ENCODE results near the gene KCND2. TPM values are rescaled to one million over a fixed set of nuclear protein-coding genes. Genes with fewer than 3 reads are reported as not detected.
"Not testable (repeated sequence)": the region's sequence is repeated elsewhere in the genome, so short reads cannot be mapped to it uniquely, and the experiment has no call there.

KCND2 gene
- 1.2 TPM for polyA plus RNA-seq (ENCODE audit: insufficient read length)

GRCh38 chr7:120272701-120273475, at the start of gene KCND2:
KCND2 (plus strand) TSS chr7:120273175.
- no peak for DNase-seq (ENCODE audit: low read depth)

DNA sequence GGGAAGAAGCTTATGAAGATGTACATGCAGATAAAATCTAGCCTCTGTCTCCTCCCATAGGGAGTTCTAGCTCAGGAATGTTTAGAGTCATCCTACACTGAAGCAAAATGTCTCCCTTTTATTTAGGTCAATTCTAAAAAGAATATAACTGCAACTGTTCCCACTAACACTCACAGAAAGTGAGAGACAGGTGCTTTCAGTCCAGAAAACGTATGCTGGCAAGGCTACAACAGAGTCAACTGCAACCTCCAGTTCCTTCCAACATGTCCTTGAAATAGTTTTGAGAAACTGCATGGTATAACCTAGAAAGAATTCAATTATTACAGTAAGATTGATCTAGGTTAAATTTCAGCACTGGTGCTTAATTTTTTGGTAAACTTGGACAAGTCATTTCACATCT, 46.8 kb upstream of the KCND2 start:
- no peak for DNase-seq (ENCODE audit: low read depth)

- no peak for DNase-seq (ENCODE audit: low read depth)
These were observed 45.7 kb upstream of the KCND2 start for GRCh38 chr7:120227255-120227654.

DNA sequence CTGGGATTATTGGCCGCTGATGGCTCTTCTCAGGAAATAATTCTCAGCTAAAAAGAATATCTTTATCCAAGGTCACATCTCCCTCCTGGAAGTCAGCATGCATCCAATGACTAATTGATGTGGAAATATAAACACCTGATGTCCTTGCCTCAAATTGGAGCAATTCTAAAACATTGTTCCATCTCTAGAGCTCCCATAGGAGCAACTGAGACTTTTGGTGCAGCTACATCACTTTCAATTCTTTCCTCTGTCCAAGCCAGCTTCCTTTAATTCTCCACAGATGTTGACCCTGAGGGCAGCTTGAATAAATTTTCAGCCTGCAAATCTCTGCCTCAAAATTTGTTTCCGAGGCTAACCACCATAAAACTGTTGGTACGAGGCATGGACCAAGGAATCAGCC, 43.9 kb upstream of the KCND2 start:
- DNase-seq (ENCODE audit: low read depth): peak; percentile 24

GRCh38 chr7:120233338-120233737, 39.6 kb upstream of the KCND2 start:
- no peak for DNase-seq (ENCODE audit: low read depth)

GRCh38 chr7:120240350-120240749, 32.6 kb upstream of the KCND2 start:
- DNase-seq (ENCODE audit: low read depth): not testable (repeated sequence)

- no peak for DNase-seq (ENCODE audit: low read depth)
These were observed 31.0 kb upstream of the KCND2 start for GRCh38 chr7:120241973-120242372.

DNA sequence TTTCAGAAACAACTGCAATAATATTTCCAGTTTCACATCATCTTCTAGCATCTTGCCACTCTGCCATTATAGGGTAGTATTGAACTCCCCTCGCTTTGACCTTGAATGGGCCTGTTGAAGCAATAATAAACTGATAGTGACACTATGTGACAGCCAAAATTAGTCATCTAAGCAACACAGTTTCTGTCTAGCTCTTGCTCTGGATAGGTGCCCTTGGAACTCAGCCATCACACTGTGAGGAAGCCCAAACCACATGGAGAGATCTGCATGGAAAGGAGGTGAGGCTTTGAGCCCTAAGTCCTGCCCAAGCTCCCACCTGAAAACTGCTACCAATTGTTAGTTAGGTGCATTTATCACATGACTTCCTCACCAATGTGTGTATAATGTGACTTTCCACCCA, 18.1 kb upstream of the KCND2 start:
- no peak for DNase-seq (ENCODE audit: low read depth)

GRCh38 chr7:120256344-120257070, 16.5 kb upstream of the KCND2 start:
- no peak for DNase-seq (ENCODE audit: low read depth)

GRCh38 chr7:120259386-120259785, 13.6 kb upstream of the KCND2 start:
- DNase-seq (ENCODE audit: low read depth): no peak

GRCh38 chr7:120260111-120260510, 12.9 kb upstream of the KCND2 start:
- DNase-seq (ENCODE audit: low read depth): no peak

DNA sequence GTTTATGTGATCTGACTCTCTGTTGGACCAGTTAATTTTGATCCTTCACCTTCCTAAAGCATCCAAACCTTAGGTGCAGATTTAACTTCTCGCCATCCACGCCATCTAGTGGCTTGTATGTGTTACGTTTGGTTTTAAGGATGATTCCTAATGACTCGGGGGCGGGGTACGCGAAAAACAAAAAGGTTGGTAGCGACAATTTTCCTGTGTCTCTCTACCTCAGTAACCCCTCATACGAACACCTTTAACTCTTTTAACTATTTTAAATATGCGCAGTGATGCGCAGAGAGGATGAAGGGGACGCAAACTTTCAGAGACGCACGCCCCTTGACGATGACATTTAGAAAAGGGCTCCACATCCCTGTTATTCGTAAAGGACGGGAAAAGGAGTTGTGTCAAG, 714 bp upstream of the KCND2 start:
- no peak for DNase-seq (ENCODE audit: low read depth)

DNA sequence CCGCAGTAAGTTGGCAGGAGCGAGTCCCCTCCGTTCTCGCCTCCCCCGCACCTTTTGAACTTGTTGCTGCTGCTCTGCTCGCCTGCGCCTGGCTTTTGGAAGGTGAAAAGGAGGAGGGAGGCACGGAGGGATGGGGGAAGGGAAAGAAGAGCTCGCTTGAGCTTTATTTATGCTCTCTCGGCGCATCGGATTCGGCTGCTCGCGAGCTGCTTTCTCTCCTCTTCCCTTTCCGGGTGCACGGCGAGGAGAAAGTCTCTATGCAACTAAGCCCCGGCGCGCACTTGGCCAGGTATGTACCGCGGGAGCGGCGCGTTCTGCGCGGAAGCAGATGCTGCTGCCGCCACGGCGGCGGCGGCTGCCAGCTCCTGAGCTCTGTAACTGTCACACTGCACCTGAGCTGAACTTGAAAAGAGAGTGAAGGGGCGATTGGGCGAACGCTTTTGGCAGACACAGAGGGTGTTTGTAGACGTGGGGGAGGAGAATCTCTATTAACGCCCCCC, 551 bp downstream of the KCND2 start:
- no peak for DNase-seq (ENCODE audit: low read depth)

- no peak for DNase-seq (ENCODE audit: low read depth)
These were observed 1.5 kb downstream of the KCND2 start for GRCh38 chr7:120274482-120274881.

DNA sequence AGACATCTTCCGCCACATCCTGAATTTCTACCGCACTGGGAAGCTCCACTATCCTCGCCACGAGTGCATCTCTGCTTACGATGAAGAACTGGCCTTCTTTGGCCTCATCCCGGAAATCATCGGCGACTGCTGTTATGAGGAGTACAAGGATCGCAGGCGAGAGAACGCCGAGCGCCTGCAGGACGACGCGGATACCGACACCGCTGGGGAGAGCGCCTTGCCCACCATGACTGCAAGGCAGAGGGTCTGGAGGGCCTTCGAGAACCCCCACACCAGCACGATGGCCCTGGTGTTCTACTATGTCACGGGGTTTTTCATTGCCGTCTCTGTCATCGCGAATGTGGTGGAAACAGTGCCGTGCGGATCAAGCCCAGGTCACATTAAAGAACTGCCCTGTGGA, 1.9 kb downstream of the KCND2 start:
- DNase-seq (ENCODE audit: low read depth): no peak

DNA sequence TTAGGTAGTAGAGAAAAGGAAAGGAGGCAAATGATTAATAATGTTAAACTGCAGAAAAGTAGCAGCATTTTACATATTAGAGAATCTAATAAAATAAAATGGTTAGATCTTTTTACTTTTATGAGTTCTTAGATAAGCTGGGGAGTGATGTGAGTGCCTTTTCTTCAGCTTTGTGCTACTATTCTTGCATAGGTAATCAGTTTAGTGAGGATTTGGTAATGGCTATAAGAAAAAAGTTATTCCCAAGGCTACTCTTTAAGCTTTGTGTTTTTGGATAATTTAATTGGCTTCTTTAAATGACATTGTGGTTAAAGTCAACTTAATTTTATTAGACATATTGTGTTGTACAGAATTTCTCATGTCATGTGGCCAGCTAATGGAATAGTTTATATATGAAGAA, 3.7 kb downstream of the KCND2 start:
- no peak for DNase-seq (ENCODE audit: low read depth)

DNA sequence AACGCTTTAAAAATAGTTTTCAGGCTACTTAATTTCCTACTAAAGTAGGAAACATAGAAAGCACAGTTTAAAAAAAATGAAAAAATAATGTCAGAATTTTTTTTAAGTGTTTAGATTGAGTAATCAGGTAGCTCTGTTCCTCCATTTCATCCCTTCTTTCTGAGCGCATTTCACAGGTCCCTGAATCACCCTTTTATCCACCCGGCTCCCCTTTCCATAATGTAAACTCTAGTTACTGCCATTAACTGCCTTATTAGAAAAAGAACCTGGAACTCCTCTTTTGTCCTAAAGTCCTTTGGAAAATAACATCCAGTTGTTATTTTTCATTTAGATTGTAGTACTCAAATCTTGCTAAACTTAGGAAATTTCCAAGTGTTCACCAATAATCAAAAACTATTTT, 5.8 kb downstream of the KCND2 start:
- no peak for DNase-seq (ENCODE audit: low read depth)

- no peak for DNase-seq (ENCODE audit: low read depth)
These were observed 7.8 kb downstream of the KCND2 start for GRCh38 chr7:120280743-120281142.

- DNase-seq (ENCODE audit: low read depth): no peak
These were observed 20.1 kb downstream of the KCND2 start for GRCh38 chr7:120293027-120293426.

DNA sequence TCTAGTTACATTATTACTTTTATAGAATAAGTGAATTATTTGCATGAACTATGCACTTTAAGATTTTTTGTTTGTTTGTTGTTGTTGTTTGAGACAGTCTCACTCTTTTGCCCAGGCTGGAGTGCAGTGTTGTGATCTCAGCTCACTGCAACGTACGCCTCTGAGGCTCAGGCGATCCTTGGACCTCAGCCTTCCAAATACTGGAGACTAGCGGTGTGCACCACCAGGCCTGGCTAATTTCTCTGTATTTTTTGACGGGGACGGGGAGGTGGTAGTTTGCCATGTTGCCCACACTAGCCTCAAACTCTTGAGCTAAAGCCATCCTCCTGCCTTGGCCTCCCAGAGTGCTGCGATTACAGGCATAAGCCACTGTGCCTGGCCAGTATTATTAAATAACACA, 29.2 kb downstream of the KCND2 start:
- DNase-seq (ENCODE audit: low read depth): no peak

DNA sequence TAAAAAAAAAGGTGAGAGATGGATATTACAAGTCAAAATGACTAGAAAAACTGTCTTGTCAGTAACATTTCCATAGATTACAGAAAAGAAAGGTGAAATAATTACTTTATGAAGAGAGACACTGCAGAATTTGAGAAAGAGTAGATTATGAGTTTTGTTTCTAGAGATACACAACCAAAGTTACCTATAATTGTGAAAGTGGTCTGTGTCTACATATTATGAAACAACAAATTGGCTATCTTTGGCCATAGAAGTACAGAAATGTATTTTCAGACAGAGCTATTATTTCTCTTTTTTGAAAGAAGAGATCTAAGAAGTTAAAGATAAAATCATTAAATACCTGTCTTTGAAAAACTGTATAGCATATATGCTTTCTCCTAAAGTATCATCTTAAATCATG, 30.1 kb downstream of the KCND2 start:
- DNase-seq (ENCODE audit: low read depth): no peak

DNA sequence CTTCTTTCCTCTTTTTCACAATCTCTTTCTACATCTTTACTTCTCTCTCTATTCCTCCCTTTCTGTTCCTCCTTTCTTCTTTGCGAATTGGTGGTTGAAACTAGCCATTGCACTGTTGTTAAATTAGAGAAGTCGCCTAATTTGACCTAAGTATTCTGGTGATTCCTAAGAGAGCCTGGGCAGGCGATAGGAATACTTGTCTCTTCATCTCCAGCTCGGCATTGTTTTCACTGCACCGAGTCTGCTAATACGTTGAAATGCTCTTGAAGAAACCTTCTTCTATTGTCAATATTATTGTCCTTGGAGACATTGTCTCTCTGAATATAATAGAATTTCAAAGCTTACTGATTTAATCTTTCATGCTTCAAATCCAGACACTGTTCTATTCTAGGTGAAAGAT, 31.7 kb downstream of the KCND2 start:
- DNase-seq (ENCODE audit: low read depth): no peak

GRCh38 chr7:120307991-120308545, 35.1 kb downstream of the KCND2 start:
- no peak for DNase-seq (ENCODE audit: low read depth)
